NCI-H2029 (cell line): ENCODE measurements around the gene C5.
"Not testable (repeated sequence)": the region's sequence is repeated elsewhere in the genome, so short reads cannot be mapped to it uniquely, and the experiment has no call there.

Experiments used
- DNase-seq: peaks from one replicate; lab custom pipeline; 2025; lab: John Stamatoyannopoulos, UW

C5 gene

DNA sequence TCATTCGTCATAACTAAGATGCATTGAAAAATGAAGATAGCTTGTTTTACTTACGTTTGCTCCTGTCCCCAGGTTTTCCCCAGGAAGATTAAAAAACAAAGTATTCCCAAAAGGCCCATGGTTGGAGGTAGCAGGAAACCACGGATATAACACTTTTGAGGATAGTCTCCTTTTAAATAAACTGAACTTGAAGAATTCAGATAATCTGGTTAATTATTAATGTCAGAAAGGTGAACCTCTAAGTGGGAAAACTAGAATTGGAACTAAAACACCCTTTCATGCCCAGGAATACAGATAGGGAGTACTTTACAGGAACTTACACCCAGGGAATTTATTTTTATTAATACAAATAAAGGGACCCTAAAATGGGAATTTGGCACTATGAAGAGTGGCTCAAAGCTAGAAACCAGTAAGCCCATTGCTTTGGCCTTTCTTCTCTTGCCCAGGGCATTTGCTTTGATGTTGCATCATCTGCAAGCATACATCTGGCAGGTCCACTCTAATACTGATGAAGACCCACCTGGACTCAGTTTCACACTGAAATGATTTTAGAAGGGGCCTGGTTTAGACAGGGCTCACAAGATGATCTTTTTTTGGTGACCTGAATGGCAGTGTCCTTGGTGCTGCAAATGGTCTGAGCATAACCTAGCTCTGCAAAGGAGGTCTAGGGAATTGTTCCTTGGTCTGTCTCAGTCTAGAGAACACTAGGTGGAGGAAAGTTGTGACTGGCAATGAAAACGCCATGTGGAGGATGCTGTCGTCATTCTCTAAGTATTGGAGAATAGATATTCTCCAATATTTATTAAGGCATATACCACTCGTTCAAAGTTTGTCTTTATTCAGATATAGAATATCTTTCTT is at the start of gene C5:
Gene C5, minus strand, starts transcription at position 148 of the 861 bp plus-strand sequence. Its CDS starts 29 bp downstream, at position 119.
- no peak for DNase-seq

DNA sequence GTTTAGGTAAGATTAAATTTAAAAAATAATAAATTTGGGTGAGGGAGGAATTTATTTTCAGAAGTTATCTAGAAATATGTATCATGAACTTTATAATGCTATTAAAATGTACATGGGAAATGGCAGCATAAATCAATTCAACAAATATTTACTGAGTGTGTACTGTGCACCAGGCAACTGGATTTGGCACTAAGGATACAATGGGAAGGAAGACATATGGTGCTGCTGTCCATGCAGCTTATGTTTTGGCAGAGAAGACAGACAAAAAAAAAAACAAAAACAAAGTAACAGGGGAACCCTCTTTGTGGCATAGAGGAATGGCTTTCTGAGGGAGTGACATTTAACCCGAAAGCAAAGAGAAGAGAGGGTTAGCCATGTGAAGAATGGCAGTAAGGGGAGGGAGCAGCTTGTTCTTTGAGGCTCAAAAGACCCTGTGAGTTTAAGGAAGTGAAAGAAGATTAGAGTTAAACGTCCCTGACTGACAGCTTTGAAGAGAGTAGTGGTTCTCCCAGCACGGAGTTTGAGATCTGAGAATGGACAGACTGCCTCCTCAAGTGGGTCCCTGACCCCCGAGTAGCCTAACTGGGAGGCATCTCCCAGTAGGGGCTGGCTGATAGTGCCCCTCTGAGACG is 48.6 kb upstream of the C5 start:
- no peak for DNase-seq

DNA sequence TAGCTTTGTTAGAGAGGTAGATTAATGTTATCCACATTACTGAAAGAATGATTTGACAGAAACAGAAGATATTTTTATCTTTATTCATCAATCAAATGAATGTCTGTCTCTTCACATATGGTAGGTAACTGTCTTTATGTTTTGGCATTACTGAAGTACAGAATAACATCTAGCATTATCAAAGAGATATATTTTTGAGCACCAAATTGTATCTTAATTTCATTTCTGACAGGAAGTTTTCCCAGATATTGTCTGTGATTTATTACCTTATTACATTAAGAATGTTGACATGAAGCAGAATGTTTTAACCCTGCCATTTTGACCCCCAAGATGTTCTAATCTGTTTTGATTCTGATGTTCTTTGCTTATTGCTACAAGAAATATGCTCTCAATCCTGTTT is 45.0 kb upstream of the C5 start:
- no peak for DNase-seq

DNA sequence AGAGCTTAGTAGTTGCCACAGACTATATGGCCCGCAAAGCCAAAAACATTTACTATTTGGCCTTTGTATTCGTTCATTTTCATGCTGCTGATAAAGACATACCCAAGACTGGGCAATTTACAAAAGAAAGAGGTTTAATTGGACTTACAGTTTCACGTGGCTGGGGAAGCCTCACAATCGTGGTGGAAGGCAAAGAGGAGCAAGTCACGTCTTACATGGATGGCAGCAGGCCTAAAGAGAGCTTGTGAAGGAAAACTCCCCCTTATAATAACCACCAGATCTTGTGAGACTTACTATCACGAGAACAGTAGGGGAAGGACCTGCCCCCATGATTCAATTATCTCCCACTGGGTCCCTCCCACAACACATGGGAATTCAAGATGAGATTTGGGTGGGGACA is 40.7 kb upstream of the C5 start:
- DNase-seq: not testable (repeated sequence)

DNA sequence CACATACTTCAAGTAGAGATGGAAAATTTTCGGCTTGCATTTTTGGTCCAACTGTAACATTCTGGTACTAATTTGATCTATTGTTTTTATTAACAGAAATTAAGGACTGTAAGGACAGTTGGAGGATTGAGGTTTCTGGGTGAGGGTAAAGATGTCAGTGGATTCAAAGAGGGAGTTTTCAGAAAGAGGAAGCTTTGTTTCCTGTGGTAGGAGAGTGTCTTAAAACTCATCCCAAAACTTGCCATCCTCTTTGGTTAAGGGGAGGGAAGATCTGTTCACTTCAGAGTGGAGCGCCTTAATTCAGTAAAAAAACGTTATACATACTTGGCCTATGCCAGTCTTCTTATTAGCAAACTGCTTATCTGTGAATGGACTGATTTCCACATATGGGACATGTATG is 38.5 kb upstream of the C5 start:
- no peak for DNase-seq

DNA sequence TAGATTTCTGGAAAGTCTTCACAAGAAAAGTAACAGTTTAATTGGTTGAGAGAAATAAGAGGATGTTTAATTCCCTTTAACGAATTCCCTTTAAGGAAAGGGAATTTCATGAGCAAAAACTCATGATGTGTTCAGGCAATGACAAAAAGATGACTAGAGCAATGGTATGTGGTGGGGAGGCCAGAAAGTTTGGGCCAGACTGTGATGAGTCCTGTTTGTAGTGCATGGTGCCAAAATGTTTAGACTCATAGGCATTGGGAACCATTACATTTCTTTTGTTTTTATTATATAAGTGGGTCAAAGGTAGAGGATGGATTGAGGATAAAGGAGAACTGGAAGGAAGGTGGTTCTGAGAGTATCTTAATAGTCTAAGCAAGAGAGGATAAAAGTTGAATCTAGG is 35.6 kb upstream of the C5 start:
- no peak for DNase-seq

DNA sequence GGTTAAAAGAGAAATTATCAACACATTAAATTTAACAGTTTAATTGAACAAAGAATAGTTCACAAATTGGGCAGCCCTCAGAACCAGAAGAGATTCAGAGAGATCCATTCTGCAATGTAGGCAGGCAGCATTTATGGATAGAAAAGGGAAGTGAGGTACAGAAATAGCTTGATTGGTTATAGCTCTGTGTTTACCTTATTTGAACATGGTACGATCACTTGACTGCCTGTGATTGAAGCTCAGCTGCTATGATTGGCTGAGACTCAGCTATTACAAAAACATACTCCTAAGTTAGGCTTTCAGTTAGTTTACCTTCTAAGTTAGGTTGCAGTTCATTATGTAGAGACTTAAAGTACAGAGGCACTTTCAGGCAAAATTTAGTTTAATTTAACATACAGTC is 32.0 kb upstream of the C5 start:
- DNase-seq: no peak

DNA sequence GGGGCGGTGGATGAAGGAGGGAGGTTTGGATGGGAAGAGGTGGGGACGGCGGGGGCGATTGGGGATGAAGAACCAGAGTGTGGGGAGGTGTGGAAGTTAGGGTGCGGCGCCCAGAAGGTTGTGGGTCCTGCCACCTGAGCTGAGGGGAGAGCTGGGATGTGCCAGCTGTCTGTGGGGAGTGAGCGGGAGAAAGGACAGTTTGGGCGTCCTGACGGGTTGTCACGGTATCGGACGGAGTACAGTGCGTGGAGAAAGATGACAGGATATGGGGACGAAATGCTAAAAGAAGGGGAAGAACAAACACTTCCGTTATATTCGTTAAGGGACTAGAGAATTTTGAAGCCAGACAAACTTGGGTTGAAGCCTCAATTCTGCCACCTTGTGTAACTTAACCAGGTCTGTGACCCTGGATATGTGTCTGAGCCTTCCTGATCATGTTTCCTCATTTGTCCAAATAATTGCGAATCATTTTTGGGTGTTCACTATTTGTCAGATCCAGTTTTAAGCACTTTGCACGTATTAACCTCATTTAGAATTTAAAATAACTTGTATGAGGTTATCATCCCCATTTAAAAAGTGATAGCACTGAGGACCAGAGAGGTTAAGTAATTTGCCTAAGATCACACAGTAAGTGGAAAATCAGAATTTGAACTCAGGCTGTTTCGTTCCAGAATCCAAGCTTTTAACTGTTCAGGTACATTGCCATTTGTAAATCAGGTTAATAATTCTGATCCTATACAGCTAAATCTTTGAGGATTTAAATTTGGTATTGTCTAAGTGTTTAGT is 25.4 kb upstream of the C5 start:
- DNase-seq: no peak

DNA sequence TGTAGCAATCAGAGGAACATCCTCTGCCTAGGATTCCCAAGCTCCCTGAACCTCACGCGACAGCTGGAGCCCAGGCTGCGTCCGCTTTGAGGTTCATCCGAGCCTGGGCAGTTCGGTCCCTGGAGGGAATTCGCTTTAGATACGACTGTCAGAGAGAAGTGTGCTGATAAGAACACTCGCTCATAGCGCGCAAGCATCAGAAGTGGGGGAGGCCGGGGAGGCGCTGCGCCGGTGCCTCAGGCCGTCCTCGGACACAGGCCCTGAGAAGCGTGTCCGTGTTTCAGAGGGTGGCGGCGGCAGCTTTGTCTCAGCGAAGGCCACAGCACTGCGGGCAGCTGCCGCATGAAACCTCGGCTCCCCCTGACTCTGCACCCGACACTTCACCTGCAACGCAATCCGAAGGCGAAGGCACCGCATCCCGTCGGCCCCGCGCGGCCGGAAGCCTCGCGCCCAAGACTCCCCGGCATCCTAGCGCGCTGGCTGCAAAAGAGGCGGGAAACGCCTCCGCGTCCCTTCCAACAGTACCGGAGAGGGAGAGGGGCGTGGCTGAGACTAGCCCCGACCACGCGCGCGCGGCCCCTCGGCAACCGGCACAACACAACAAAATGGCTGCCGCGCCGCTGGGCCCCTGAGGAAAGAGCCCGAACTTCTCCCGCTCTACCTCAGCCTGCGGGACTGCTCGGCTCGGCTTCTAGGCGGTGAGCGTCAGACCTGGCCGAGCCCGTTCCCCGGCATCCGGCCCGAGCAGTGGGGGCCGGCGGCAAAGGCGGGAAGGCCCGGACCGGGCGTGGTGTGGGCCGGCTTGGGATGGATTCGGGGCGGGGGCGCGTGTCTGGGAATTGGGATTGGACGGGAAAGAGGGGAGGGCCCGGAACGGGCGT is 24.5 kb upstream of the C5 start, which contains the start of gene CNTRL:
Gene CNTRL, plus strand, starts transcription at position 586 of the 881 bp plus-strand sequence. CDS start 13,372 bp downstream, outside the sequence.
- DNase-seq: peak; percentile 96

DNA sequence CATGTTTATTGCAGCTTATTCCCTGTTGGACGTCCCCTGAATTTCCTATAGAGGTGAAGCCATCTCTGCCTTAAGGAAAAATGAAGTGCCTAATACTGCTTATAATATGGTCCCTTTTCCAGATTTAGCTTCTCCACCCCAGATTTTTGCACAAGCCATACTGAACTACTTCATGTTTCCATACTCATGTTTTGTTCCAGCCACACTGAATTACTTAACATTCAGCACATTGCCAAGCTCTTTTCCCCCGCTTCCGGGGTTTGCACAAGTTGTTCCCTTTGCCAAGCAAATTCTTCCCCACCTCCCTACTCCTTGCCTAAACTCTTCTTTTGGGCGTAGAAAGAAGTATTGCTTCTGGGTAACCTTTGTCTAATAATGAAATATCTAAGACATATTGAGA is 23.0 kb upstream of the C5 start:
- peak; percentile 8 for DNase-seq

DNA sequence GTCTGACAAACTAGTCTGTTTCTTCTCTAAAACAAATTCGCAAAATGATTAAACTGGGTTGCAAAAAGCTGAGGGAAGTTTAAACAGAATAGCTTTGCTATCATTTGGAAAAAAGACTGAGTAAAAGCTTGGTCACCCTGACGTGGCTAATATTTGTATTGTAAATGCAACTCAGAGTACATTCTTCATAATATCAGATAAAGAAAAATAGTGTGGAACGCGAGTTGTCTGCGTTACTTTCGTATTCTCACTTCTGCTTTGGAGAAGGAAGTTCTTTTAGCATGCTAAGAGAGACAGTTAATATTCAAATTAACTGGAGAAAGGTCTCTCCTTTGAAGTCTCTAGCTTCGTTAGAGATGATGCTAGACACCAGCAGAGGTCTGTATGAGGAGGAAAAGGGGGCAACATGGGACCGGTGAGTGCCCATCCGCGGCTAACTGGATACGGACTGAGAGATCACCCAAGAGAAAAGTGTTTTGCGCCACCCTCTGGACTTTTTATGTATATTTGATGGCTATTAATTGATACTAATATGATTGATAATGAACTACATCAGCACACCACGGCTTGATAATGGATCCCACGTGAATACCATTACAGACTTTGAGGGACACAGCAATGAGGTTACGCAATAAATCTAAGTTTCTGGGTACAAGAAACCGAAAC is 21.8 kb upstream of the C5 start:
- DNase-seq: no peak

DNA sequence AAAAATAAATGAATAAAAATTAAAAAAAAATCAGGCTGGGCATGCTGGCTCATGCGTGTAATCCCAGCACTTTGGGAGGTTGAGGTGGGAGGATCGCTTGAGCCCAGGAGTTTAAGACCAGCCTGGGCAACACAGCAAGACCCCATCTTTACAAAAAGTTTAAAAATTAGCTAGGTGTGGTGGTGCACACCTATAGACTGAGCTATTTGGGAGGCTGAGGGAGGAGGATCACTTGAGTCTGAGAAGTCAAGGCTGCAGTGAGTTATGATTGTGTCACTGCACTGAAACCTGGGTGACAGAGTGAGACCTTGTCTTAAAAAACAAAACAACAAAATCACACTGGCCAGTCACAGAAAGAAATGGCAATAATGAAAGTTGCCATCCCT is 21.3 kb upstream of the C5 start:
- no peak for DNase-seq

DNA sequence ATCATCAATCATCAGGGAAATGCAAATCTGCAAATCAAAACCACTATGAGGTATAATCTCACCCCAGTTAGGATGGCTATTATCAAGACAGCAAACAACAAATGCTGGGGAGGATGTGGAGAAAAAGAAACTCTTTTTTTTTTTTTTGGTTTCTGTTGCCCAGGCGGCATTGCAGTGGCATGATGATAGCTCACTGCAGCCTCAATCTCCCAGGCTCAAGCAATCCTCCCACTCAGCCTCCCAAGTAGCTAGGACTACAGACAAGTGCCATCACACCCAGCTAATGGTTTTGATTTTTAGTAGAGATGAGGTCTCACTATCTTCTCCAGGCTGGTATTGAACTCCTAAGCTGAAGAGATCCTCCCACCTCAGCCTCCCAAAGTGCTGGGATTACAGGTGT is 19.3 kb upstream of the C5 start:
- DNase-seq: no peak

DNA sequence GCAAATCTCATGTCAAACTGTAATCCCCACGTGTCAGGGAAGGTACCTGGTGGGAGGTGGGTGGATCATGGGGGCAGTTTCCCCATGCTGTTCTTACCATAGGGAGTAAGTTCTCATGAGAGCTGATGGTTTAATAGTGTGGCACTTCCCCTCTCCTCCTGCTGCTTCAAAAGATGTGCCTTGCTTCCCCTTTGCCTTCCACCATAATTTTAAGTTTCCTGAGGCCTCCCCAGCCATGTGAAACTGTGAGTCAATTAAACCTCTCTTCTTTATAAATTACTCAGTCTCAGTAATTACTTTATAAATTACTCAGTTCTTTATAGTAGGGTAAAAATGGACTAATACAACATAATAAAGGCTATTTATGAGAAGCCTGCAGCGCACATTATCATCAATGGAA is 17.6 kb upstream of the C5 start:
- no peak for DNase-seq

DNA sequence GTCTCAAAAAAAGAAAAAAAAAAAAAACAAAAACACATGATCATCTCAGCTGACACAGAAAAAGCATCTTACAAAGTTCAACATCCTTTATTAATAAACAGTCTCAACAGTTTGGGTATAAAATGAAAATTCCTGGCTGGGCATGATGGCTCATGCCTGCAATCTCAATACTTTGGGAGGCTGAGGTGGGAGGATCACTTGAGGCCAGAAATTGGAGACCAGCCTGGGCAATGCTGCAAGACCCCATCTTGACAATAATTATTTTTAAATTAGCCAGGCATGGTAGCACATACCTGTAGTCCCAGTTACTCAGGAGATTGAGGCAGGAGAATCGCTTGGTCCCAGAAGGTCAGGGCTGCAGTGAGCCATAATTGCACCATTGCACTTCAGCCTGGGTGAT is 16.8 kb upstream of the C5 start:
- no peak for DNase-seq

DNA sequence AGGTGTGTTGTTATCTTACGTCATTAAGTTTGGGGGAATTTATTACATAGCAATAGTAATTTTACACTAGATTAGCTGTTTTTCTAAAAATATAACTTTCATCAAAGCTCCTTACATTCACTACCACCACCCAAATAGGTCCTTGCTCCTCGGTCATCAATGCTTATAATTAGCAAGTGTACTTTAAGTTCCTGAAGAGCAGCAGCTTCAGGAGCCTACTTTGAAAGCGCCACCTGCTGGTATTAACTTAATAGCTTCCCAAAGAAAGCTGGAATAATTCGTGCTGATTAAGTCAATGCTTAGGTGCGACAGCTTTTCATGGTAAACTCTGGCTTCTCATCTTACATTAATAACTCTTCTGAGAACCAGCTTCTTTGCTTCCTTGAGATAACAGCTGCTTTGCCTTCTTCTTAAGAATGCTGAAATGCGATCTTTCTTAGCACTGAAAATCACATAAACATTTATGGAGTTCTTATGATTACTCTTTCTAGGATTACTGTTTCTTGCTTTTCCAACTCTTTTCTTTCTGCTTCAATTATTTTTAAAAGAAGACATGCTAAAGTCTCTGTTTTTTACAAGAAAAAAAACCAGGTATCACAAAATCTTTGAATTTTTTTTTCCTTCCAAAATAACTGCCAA is 10.0 kb upstream of the C5 start:
- peak; percentile 60 for DNase-seq

DNA sequence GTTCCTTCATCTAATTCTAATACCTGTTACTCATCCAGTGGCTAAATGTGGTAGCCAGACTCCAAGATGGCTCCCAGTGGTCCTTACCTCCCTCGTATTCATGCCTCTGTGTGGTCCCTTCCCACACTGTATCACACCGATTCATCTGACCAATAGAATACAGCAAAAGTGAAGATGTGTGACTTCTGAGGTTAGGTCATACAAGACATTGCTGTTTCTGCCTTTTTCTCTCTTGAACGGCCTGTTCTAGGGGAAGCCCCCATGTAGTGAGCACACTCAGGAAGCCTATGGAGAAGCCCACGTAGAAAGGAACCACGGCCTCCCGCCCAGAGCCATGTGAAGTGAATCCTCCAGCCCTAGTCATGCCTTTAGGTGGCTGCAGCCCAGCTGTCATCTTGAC is 9.4 kb upstream of the C5 start:
- no peak for DNase-seq

DNA sequence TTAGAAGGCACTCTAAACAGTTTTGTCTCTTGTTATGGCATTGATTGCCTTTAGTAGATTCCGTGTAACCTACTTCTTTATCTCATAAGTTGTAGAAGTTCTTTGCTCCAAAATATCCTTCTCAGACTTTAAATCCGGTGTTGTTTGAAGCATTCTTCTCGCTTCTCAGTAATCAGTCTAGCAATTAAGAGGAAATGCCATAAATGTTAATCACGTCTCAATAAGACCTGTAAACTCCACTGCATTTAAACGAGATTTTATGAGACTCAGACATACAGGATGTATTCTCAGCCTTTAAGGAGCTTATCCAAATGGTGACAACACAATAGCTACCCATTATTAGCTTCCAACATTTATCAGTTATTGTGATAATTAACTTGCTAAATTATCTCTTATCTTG is 7.7 kb upstream of the C5 start:
- DNase-seq: no peak

DNA sequence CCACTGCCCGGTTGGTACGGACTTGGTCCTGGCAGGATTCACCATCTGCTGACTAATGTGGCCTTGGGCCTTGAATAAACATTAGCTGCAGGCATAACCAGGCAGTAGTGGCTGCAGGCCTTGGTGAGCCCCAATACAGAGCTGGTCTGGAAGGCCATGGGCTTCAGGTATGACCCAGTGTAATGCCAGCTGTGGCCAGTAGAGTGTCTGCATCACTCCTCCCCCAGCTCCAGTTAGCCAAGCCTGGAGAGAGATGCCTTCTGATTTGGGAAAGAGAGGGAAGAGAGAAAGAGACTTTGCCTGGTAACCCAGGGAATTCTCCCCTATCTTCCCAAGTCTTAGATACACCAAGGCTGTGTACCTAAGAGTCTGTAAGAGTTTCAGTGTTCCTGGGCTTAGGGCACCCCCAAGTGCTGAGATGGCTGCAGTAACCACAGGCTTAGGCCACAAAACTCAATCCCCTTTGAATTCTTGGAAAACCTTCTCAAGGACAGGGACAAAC is 5.6 kb upstream of the C5 start:
- DNase-seq: no peak

DNA sequence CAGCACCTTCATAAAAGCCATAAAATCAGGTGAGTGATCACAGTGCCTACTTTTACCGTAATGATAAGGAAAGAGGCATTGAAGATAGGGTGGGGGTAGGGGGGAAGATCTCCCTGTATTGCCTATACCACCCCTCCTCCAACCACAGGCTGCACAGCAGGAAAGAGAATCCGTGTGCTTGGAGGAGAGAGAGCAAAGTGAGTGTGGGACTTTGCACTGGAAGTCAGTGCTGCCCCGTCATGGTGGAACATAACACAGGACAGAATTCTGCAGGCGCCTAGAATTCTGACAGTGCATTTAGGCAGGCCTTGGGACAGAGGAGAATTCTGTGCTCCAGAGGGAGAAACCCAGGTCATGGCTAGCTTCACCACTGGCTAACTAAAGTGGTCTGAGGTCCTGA is 3.5 kb upstream of the C5 start:
- no peak for DNase-seq

DNA sequence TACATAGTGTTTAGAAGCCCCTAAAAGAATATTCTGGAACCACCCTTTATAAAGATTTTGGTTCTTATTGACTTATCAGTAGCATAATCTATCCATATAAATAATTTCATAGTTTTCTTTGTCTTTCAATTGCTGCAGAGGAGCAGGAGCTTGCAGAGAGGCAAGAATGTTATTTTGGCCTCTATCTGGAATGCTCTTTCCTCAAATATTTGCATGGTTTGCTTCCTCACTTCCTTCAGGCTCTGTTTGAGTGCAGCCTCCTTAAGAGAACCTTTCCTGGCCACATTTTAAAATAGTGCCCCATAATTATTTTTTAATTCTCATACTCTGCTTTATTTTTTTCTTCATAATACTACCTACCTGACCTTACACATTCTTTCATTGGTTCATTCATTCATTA is 1.5 kb downstream of the C5 start:
- no peak for DNase-seq
